K562 (cell line): ENCODE data around the gene PPP1R12C. TPM values are rescaled to one million over a fixed set of nuclear protein-coding genes. Genes with fewer than 3 reads are reported as not detected.

Experiments used
- ATAC-seq: fragments of 200-7000 bp; cut with Tn5 transposase; 3 replicates; pipeline ENCODE4 v1.9.1; 2020; ENCODE audit warnings: moderate library complexity
- BruUV-seq: library from RNA; stranded (reverse); fragments of 400-500 nt; replicated peaks from 2 replicates; lab custom pipeline; 2021; lab: Mats Ljungman, UMichigan
- CTCF ChIA-PET: fragments of 300-600 bp; formaldehyde crosslinking; extraction: SDS; loops from one replicate; lab custom pipeline; 2021; ENCODE audit warnings: low intra/inter-chr PET ratio; lab: Yijun Ruan, JAX
- POLR2A ChIA-PET: fragments of 300-600, 350-650 bp; sonication (Branson Sonifier 250); formaldehyde crosslinking; extraction: SDS; loops from one replicate; lab custom pipeline; 2021; ENCODE audit warnings: antibody characterized with exemption, inconsistent platforms; lab: Yijun Ruan, JAX
- DNase-seq, 4 experiments: peaks; one replicate each; pipeline versions ENCODE4 v3.0.0 to v3.0.0-alpha.2; 2011 to 2018; ENCODE audit warnings: low spot score in 3 of 4, mixed read lengths in 3 of 4; ENCODE audit errors: extremely low read depth in 1 of 4
- FAIRE-seq: peaks from 2 replicates; lab custom pipeline; 2011; peaks lifted over from hg19 to GRCh38; lab: Jason Lieb, UNC
- H2AFZ ChIP-seq: 2 replicates; pipeline ENCODE4 v1.6.0; 2011; ENCODE audit warnings: low read depth, low read length, control low read depth, inconsistent platforms
- H3K27ac ChIP-seq: fragments of 200-600 bp; 3 replicates; pipeline ENCODE4 v1.8.0; 2011; ENCODE audit warnings: low read depth, mild to moderate bottlenecking, control low read depth, inconsistent platforms, low read length, moderate library complexity, mixed read lengths; ENCODE audit errors: extremely low read depth
- H3K27me3 ChIP-seq, 2 experiments: fragments of 300-600 bp in 1 of 2; 2 replicates in 1 of 2; 3 replicates in 1 of 2; pipeline versions ENCODE4 v1.6.0 to v1.8.0; 2011; ENCODE audit warnings: inconsistent platforms in 2 of 2, low read length in 2 of 2, mild to moderate bottlenecking in 1 of 2, mixed read lengths in 1 of 2, moderate library complexity in 1 of 2; ENCODE audit not compliant: control insufficient read depth in 2 of 2, insufficient read depth in 2 of 2
- H3K36me3 ChIP-seq: fragments of 300-600 bp; 3 replicates; pipeline ENCODE4 v1.8.0; 2011; ENCODE audit warnings: mild to moderate bottlenecking, low read length, inconsistent platforms; ENCODE audit not compliant: control insufficient read depth, insufficient read depth
- H3K4me1 ChIP-seq, 2 experiments: fragments of 200-600 bp in 1 of 2; replicated peaks in 1 of 2; 2 replicates in 1 of 2; 3 replicates in 1 of 2; pipeline versions ENCODE4 v1.5.1 to v1.8.0; 2011; ENCODE audit warnings: inconsistent platforms in 2 of 2, low read length in 2 of 2, mild to moderate bottlenecking in 1 of 2, mixed read lengths in 1 of 2, moderate library complexity in 1 of 2; ENCODE audit not compliant: control insufficient read depth in 2 of 2, insufficient read depth in 2 of 2
- H3K4me2 ChIP-seq: 2 replicates; pipeline ENCODE4 v1.6.1; 2011; ENCODE audit warnings: low read length, control low read depth, inconsistent platforms, mixed read lengths; ENCODE audit not compliant: insufficient read depth
- H3K4me3 ChIP-seq: fragments of 200-600 bp; sonication (generic), shearing (Covaris generic); 2 replicates; pipeline ENCODE4 v1.5.1; 2016; ENCODE audit warnings: control low read depth, inconsistent platforms
- H3K79me2 ChIP-seq: fragments of 200-600 bp; 3 replicates; pipeline ENCODE4 v1.8.0; 2011; ENCODE audit warnings: low read length, inconsistent platforms; ENCODE audit not compliant: control insufficient read depth, insufficient read depth
- H3K9ac ChIP-seq, 2 experiments: 2 replicates each; pipeline versions ENCODE4 v1.6.0 to v1.6.1; 2011; ENCODE audit warnings: low read depth in 2 of 2, low read length in 2 of 2, control low read depth in 1 of 2, inconsistent platforms in 1 of 2, mild to moderate bottlenecking in 1 of 2, mixed read lengths in 1 of 2; ENCODE audit not compliant: insufficient read depth in 1 of 2
- H3K9me1 ChIP-seq: one replicate; pipeline ENCODE4 v1.6.0; 2011; ENCODE audit warnings: inconsistent platforms, mild to moderate bottlenecking, low read length, moderate library complexity; ENCODE audit not compliant: control insufficient read depth, insufficient read depth
- H3K9me3 ChIP-seq: replicated peaks from 2 replicates; pipeline ENCODE4 v1.5.1; 2011; ENCODE audit warnings: low read depth, low read length, inconsistent platforms; ENCODE audit not compliant: control insufficient read depth, insufficient read depth
- H4K20me1 ChIP-seq: replicated peaks from 2 replicates; pipeline ENCODE4 v1.6.1; 2011; ENCODE audit warnings: low read length, inconsistent platforms, mixed read lengths; ENCODE audit not compliant: control insufficient read depth, insufficient read depth
- BHLHE40 ChIP-seq: IDR thresholded peaks from 2 replicates; pipeline ENCODE4 v1.6.1; 2011; ENCODE audit warnings: low read length, improper control_type of control experiment
- BRD4 ChIP-seq: fragments of 200-600 bp; sonication (generic); IDR thresholded peaks from 2 replicates; pipeline ENCODE4 v1.6.1; 2017; ENCODE audit warnings: inconsistent platforms
- FIP1L1 ChIP-seq: fragments of 200-400 bp; formaldehyde crosslinking; IDR thresholded peaks from 2 replicates; pipeline ENCODE4 v1.6.1; 2018; ENCODE audit warnings: mild to moderate bottlenecking, low read depth, low read length; ENCODE audit not compliant: poor library complexity, severe bottlenecking
- FOXA3 ChIP-seq, 2 experiments: fragments of 450-650 bp in 1 of 2; sonication (generic) in 1 of 2; formaldehyde crosslinking; IDR thresholded peaks in 1 of 2; conservative IDR thresholded peaks in 1 of 2; 2 replicates each; pipeline versions ENCODE4 v1.4.0 to v1.8.0; 2020 to 2022; ENCODE audit warnings: mild to moderate bottlenecking in 2 of 2, missing genetic modification reagents in 1 of 2
- HDAC8 ChIP-seq: fragments of 450-650 bp; IDR thresholded peaks from 2 replicates; pipeline ENCODE4 v1.6.1; 2016; ENCODE audit warnings: mild to moderate bottlenecking, missing genetic modification characterization, moderate library complexity, missing compliant biosample characterization
- LARP7 ChIP-seq: fragments of 450-650 bp; IDR thresholded peaks from 2 replicates; pipeline ENCODE4 v1.6.1; 2016
- PCBP1 ChIP-seq: fragments of 200-400 bp; formaldehyde crosslinking; IDR thresholded peaks from 2 replicates; pipeline ENCODE4 v1.6.1; 2018; ENCODE audit warnings: mild to moderate bottlenecking, low read depth, low read length; ENCODE audit not compliant: poor library complexity, severe bottlenecking
- RBFOX2 ChIP-seq: fragments of 200-400 bp; formaldehyde crosslinking; IDR thresholded peaks from 2 replicates; pipeline ENCODE4 v1.6.1; 2017; ENCODE audit warnings: low read depth, mild to moderate bottlenecking, low read length, moderate library complexity
- ZFPM2 ChIP-seq: fragments of 250-450 bp; sonication (Bioruptor Pico); IDR thresholded peaks from 2 replicates; pipeline ENCODE4 v1.5.1; 2022; ENCODE audit warnings: mild to moderate bottlenecking
- ZNF124 ChIP-seq: sonication (generic); formaldehyde crosslinking; IDR thresholded peaks from 2 replicates; pipeline ENCODE4 v1.8.1; 2022; ENCODE audit warnings: missing genetic modification reagents
- ZNF143 ChIP-seq: sonication (generic); formaldehyde crosslinking; IDR thresholded peaks from 2 replicates; pipeline ENCODE4 v1.9.0; 2022; ENCODE audit warnings: mild to moderate bottlenecking, missing genetic modification reagents
- ZNF57 ChIP-seq: fragments of 450-650 bp; formaldehyde crosslinking; IDR thresholded peaks from 2 replicates; pipeline ENCODE4 v1.4.0; 2020; ENCODE audit warnings: mild to moderate bottlenecking, moderate library complexity
- ZNF699 ChIP-seq: fragments of 250-450 bp; sonication (Bioruptor Pico); IDR thresholded peaks from 2 replicates; pipeline ENCODE4 v1.8.0; 2021; ENCODE audit warnings: mild to moderate bottlenecking, moderate library complexity; ENCODE audit not compliant: insufficient replicate concordance
- ZNF740 ChIP-seq, 3 experiments: fragments of 200-800 bp in 1 of 3; sonication (Bioruptor generic) in 1 of 3; sonication (generic) in 1 of 3; formaldehyde crosslinking in 1 of 3; IDR thresholded peaks; 2 replicates each; pipeline versions ENCODE4 v1.6.1 to v1.8.0; 2016 to 2022; ENCODE audit warnings: mild to moderate bottlenecking in 2 of 3, missing compliant biosample characterization in 2 of 3, missing genetic modification characterization in 2 of 3, missing genetic modification reagents in 1 of 3
- WGBS: fragments of 100-300 bp; shearing (Covaris generic); methylation state at CpG from one replicate; pipeline ENCODE4 v1.1.6; 2016; ENCODE audit warnings: low coverage, mixed read lengths; ENCODE audit not compliant: insufficient coverage; ENCODE audit errors: missing lambda C conversion rate; 5-methylcytosine and 5-hydroxymethylcytosine counted together
- in situ Hi-C: fragments of 300-500 bp; cut with MboI; formaldehyde crosslinking; loops from 4 replicates; pipeline ENCODE4 v1.15.0; 2018; ENCODE audit warnings: inconsistent platforms, mixed read lengths
- intact Hi-C: fragments of 100-400 bp; cut with micrococcal nuclease; formaldehyde crosslinking; loops from 2 replicates; pipeline ENCODE4 v1.14.2; 2022
- polyA plus RNA-seq, 8 experiments: library from polyadenylated mRNA; depleted of rRNA in 4 of 8; stranded (reverse) in 5 of 8; unstranded in 3 of 8; fragments of >200 nt; fragmentation: Nextera tagmentation in 2 of 8; fragmentation: Illumina TruSeq in 1 of 8; extraction: Ambion mirVana in 2 of 8; extraction: Trizol in 1 of 8; gene quantifications; 2 replicates each; pipeline versions ENCODE4 v1.2.1 to v1.2.3, GENCODE V29; 2011 to 2014; ENCODE audit warnings: inconsistent platforms in 1 of 8, missing spikeins in 1 of 8
- total RNA-seq, 7 experiments: library from RNA; depleted of rRNA in 6 of 7; stranded (reverse); fragments of >200 nt in 6 of 7; fragmentation: Illumina TruSeq in 2 of 7; extraction: Trizol in 2 of 7; gene quantifications; 2 replicates each; pipeline versions ENCODE4 v1.2.1 to v1.2.3, GENCODE V29; 2011 to 2021; ENCODE audit warnings: low replicate concordance in 1 of 7
- TF ChIP-seq, protein P1 (sequence below): sonication (generic); formaldehyde crosslinking; IDR thresholded peaks from 2 replicates; pipeline ENCODE4 v1.8.1; 2023; ENCODE audit warnings: mild to moderate bottlenecking, missing genetic modification reagents

PPP1R12C gene
- total and polyA plus RNA-seq, 9 of the 15 experiments (the other 6 are each of a cell fraction or from before 2014, with no cell fraction given) = 1.8 to 136 (median 33.7) TPM

DNA sequence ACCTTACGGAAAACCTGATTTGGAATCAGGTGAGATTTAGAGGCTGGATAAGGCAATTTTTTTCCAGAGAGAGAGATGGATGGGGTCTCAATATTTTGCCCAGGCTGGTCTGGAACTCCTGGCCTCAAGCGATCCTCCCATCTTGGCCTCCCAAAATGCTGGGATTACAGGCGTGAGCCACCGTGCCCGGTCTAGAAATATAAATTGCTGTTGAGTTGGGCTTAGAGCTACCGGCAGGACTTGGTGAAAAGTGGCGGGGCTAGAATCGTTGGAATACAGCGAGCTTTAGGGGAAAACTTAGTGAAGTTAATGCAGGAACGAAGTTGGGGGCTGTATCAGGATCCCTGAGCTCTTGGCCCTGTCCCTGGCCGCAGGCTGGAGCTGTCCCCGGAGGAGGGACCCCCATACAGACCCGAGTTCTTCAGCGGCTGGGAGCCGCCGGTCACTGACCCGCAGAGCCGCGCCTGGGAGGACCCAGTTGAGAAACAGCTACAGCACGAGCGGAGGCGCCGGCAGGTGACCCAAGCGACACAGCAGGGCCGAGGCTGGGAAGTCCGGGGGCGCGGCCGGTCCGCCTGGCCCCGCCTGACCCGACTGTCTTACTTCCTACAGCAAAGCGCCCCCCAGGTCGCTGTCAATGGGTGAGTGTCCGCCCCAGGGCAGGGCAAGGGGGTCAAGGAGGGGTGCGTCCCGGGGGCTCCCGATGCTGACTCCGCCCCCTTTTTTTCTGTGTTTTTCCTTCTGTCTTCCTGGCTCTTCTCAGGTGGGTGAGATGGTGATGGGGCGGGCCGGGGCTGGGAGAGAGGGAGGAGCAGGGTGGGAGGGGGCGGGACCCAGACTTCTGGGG, 34.2 kb downstream of the PPP1R12C start (continued):
- TF ChIP-seq BHLHE40 (0 out of 2 replicates have a peak, but pooled peaks have one; percentile 31), ZNF124 (CRISPR knock-in tag) (no peak), ZNF699 (CRISPR knock-in tag) (no peak)

DNA sequence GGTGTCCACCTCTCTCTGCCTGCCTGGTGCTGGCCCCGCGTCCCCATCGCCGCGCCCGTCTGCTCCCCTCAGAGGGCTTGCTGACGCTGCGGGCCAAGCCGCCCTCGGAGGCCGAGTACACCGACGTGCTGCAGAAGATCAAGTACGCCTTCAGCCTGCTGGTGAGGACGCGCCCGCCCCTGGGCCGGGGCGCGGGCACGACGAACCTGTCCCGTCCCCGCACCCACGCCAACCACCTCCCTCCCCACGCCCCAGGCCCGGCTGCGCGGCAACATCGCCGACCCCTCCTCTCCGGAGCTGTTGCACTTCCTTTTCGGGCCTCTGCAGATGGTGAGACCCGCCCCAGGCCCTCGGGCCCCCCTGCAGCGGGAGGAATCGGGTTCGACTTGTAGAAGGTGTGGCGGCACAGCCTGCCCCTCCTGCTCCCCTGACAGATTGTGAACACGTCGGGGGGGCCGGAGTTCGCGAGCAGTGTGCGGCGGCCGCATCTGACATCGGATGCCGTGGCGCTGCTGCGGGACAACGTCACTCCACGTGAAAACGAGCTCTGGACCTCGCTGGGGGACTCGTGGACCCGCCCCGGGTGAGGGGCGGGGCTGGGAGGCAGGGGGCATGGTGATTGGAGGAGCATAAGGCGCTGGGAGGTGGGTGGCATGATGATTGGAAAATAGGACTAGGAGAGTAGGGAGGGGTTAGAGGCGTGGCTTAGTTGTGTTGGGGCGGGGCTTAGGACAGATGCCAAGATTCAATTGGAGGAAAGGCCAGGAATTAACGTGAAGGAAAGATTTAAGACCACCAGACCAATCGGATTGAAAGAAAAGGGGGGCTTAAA, 35.2 kb downstream of the PPP1R12C start:
- in situ Hi-C loops = no loop called here
- Histone ChIP-seq H3K4me1 (peaks cover 0 to 60% of the 10 kb centered on the region in 2 experiments; a peak in 3 of 5 replicates), H3K27ac (no peak overlapping the region), H3K79me2 (peaks cover 7% of the 10 kb centered on the region; the same call in 2 of the 3 replicates), H3K9me3 (no peaks in the 10 kb centered on the region), H3K4me2 (no peak overlapping the region), H3K9me1 (no peaks in the 10 kb centered on the region), H3K36me3 (peaks cover 13% of the 10 kb centered on the region; the same call in 1 of the 3 replicates), H4K20me1 (no peaks in the 10 kb centered on the region), H3K27me3 (no peaks in the 10 kb centered on the region), H2AFZ (no peak overlapping the region), H3K9ac (no peak overlapping the region), H3K4me3 (no peak overlapping the region)
- no TSS peak for BruUV-seq
- ATAC-seq (no peak), FAIRE-seq (peak; percentile 75), DNase-seq (peak in 3 of 4 experiments; percentile 43 to 71 (median 51))
- POLR2A ChIA-PET = interaction anchor here (1.5 kb wide), 1 partner anchor 36 kb away, joined by 4 read pairs; no protein-coding TSS in a partner anchor
- 80% methylated on average over 22 of the region's 64 CpGs for WGBS
- CTCF ChIA-PET = no interaction called here
- intact Hi-C loops = loop anchor here (10.0 kb wide), 1 partner anchor 333 kb away; no protein-coding TSS in a partner anchor
- TF ChIP-seq HDAC8 (tag) (no peak), ZNF740 (CRISPR knock-in tag; IDR thresholded peaks at IDR 0.05) (peak; percentile 45; the same call in 1 of the 2 replicates), ZNF740 (tag; IDR thresholded peaks at IDR 0.05) (no peak), BRD4 (no peak), LARP7 (no peak), ZFPM2 (CRISPR knock-in tag) (no peak), RBFOX2 (peak; percentile 32; the same call in 1 of the 2 replicates), FIP1L1 (peak; percentile 38), ZNF57 (no peak), FOXA3 (CRISPR knock-in tag; conservative IDR thresholded peaks at IDR 0.05 in 1 of 2, IDR thresholded peaks at IDR 0.05 in 1 of 2) (0 out of 4 replicates have a peak, but pooled peaks of 1 of the 2 experiments have one; percentile 35), ZNF143 (0 out of 2 replicates have a peak, but pooled peaks have one; percentile 24), PCBP1 (peak; percentile 47)
- TF ChIP-seq, protein P1, sequence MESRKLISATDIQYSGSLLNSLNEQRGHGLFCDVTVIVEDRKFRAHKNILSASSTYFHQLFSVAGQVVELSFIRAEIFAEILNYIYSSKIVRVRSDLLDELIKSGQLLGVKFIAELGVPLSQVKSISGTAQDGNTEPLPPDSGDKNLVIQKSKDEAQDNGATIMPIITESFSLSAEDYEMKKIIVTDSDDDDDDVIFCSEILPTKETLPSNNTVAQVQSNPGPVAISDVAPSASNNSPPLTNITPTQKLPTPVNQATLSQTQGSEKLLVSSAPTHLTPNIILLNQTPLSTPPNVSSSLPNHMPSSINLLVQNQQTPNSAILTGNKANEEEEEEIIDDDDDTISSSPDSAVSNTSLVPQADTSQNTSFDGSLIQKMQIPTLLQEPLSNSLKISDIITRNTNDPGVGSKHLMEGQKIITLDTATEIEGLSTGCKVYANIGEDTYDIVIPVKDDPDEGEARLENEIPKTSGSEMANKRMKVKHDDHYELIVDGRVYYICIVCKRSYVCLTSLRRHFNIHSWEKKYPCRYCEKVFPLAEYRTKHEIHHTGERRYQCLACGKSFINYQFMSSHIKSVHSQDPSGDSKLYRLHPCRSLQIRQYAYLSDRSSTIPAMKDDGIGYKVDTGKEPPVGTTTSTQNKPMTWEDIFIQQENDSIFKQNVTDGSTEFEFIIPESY = peak; percentile 83
